ENCODE measurements around the gene MAMDC2.

The MAMDC2 gene

GRCh38 chr9:70258692-70259511, 215.3 kb downstream of the MAMDC2 start, which contains the start of gene SMC5:
TSS of gene SMC5 (plus strand) at chr9:70258978. CDS start at chr9:70259079, 101 bp downstream.
- FAIRE-seq (peak; percentile 87), DNase-seq (ENCODE audit: insufficient read length, low spot score) (peak; percentile 93)
- peak; percentile 95 for TF ChIP-seq POLR2A (IDR thresholded peaks at IDR 0.05; ENCODE audit: low read depth, low read length)

DNA sequence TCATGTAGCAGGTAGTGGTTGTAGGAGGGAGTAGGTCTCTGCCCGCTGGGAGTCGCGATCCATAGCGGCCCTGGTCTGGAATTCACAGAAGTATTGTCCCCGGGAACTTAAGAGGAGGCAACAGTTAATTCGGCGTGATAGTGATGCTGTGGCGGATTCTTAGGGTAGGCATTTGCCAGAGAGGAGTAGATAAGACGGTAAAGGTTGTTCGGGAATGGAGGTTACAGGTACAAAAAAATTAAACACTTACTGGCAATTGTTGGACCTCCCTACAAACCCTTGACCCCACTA, 215.8 kb downstream of the MAMDC2 start:
- no peak for TF ChIP-seq POLR2A (IDR thresholded peaks at IDR 0.05; ENCODE audit: low read depth, low read length)
- no peak for DNase-seq (ENCODE audit: insufficient read length, low spot score)
- FAIRE-seq, result no peak

DNA sequence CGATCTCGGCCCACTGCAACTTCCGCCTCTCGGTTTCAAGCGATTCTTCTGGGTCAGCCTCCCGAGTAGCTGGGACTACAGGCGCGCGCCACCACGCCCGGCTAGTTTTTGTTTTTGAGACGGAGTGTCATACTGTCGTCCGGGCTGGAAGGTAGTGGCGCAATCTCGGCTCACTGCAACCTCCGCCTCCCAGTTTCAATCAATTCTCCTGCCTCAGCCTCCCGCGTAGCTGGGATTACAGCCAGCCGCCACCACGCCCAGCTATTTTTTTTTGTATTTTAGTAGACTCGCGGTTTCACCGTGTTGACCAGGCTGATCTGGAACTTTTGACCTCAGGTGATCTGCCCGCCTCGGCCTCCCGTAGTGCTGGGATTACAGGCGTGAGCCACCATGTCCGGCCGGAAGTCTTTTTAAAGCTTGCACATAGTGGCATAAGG, 216.4 kb downstream of the MAMDC2 start:
- DNase-seq (ENCODE audit: insufficient read length, low spot score) (no peak), FAIRE-seq (no peak)
- TF ChIP-seq POLR2A (IDR thresholded peaks at IDR 0.05; ENCODE audit: low read depth, low read length), result no peak

DNA sequence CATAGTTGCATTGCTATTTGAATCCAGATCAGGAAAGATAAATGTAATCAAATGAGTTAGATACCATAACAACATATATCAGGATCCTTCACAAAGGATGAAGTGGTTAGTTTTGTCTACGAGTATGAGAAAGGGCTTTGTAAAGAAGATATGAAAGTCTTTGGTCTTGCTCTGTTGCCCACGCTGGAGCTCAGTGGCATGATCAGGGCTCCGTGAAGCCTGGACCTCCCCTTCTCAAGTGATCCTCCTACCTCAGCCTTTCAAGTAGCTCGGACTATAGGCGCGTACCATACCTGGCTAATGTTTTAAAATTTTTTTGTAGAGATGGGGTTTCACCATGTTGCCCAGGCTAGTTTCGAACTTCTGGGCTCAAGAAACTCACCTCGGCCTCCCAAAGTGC, 217.0 kb downstream of the MAMDC2 start:
- no peak for FAIRE-seq
- no peak for DNase-seq (ENCODE audit: insufficient read length, low spot score)
- no peak for TF ChIP-seq POLR2A (IDR thresholded peaks at IDR 0.05; ENCODE audit: low read depth, low read length)

- DNase-seq (ENCODE audit: insufficient read length, low spot score) (no peak), FAIRE-seq (no peak)
- no peak for TF ChIP-seq POLR2A (IDR thresholded peaks at IDR 0.05; ENCODE audit: low read depth, low read length)
Observed at GRCh38 chr9:70261131-70261870, 217.7 kb downstream of the MAMDC2 start.

GRCh38 chr9:70262366-70262765, 218.7 kb downstream of the MAMDC2 start:
- FAIRE-seq (peak; percentile 15), DNase-seq (ENCODE audit: insufficient read length, low spot score) (no peak)
- no peak for TF ChIP-seq POLR2A (IDR thresholded peaks at IDR 0.05; ENCODE audit: low read depth, low read length)

DNA sequence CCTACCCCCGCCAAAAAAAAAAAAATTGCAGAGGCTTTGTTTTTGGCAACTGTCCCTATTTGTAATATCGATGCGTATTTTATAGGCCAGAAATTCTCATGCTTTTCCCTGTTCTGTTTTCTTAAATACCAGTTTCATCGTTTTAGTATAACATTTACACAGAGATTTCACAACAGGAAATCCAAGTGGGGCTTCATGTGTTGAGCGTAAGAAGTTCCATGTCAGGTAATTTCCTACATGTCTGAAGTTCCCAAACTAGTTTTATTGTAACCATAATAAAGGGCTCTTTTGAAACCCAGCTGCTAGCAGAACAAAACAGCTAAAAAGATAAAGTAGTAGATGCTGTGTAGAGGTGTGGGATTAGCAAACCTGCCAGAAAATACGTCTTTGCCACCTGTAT, 219.3 kb downstream of the MAMDC2 start:
- DNase-seq (ENCODE audit: insufficient read length, low spot score) (no peak), FAIRE-seq (no peak)
- no peak for TF ChIP-seq POLR2A (IDR thresholded peaks at IDR 0.05; ENCODE audit: low read depth, low read length)

DNA sequence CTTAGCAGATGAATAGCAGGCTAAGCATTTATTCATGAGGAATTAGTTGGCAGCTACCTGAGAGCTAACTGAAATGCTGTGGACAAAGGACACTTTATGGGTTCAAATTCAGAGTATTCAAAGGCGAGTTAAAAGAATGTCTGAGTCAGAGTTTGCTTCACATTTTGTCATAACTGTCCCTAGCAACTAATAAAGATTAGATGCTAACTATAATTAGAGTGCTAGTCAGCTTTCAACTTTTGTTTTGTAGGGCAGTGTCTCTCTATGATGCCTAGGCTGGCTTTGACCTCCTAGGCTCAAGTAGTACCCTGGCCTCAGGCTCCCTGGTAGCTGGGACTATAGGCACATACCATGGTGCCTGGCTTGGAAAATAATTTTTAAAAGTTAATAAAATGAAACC, 219.8 kb downstream of the MAMDC2 start:
- no peak for TF ChIP-seq POLR2A (IDR thresholded peaks at IDR 0.05; ENCODE audit: low read depth, low read length)
- DNase-seq (ENCODE audit: insufficient read length, low spot score) (no peak), FAIRE-seq (no peak)
